ENCODE measurements around the gene TRAPPC3L.
"Not testable (repeated sequence)": the region's sequence is repeated elsewhere in the genome, so short reads cannot be mapped to it uniquely, and the experiment has no call there.

The TRAPPC3L gene

GRCh38 chr6:116513224-116513875 lies 32.1 kb downstream of the TRAPPC3L start:
- no peak for DNase-seq (ENCODE audit: low read depth)

GRCh38 chr6:116512734-116513133 lies 32.8 kb downstream of the TRAPPC3L start:
- no peak for DNase-seq (ENCODE audit: low read depth)

GRCh38 chr6:116512111-116512559 lies 33.3 kb downstream of the TRAPPC3L start:
- DNase-seq (ENCODE audit: low read depth) = no peak

- peak; percentile 88 for DNase-seq (ENCODE audit: low read depth)
Observed at GRCh38 chr6:116511424-116512110, 33.9 kb downstream of the TRAPPC3L start, which contains the start of gene CALHM5. Gene CALHM5 (plus strand): TSS chr6:116511639. CDS start chr6:116511697, 58 bp downstream.

GRCh38 chr6:116508527-116508926 lies 37.0 kb downstream of the TRAPPC3L start:
- no peak for DNase-seq (ENCODE audit: low read depth)

GRCh38 chr6:116507324-116507723 lies 38.2 kb downstream of the TRAPPC3L start:
- no peak for DNase-seq (ENCODE audit: low read depth)

- no peak for DNase-seq (ENCODE audit: low read depth)
Observed at GRCh38 chr6:116500969-116501433, 44.5 kb downstream of the TRAPPC3L start.

GRCh38 chr6:116497113-116497676 lies 48.3 kb downstream of the TRAPPC3L start:
- DNase-seq (ENCODE audit: low read depth) = no peak

- DNase-seq (ENCODE audit: low read depth) = not testable (repeated sequence)
Observed at GRCh38 chr6:116495161-116495560, 50.3 kb downstream of the TRAPPC3L start.

GRCh38 chr6:116492331-116493067 lies 53.0 kb downstream of the TRAPPC3L start:
- no peak for DNase-seq (ENCODE audit: low read depth)

- DNase-seq (ENCODE audit: low read depth) = no peak
Observed at GRCh38 chr6:116491610-116492330, 53.7 kb downstream of the TRAPPC3L start.

GRCh38 chr6:116485559-116486184 lies 59.8 kb downstream of the TRAPPC3L start:
- DNase-seq (ENCODE audit: low read depth) = no peak

- DNase-seq (ENCODE audit: low read depth) = no peak
Observed at GRCh38 chr6:116483616-116484015, 61.9 kb downstream of the TRAPPC3L start.

- no peak for DNase-seq (ENCODE audit: low read depth)
Observed at GRCh38 chr6:116482780-116483179, 62.7 kb downstream of the TRAPPC3L start.

GRCh38 chr6:116476002-116476678 lies 69.3 kb downstream of the TRAPPC3L start:
- peak; percentile 7 for DNase-seq (ENCODE audit: low read depth)

GRCh38 chr6:116475141-116475540 lies 70.3 kb downstream of the TRAPPC3L start:
- no peak for DNase-seq (ENCODE audit: low read depth)

- peak; percentile 13 for DNase-seq (ENCODE audit: low read depth)
Observed at GRCh38 chr6:116472706-116473105, 72.8 kb downstream of the TRAPPC3L start.

- DNase-seq (ENCODE audit: low read depth) = no peak
Observed at GRCh38 chr6:116471531-116471930, 74.0 kb downstream of the TRAPPC3L start.

- no peak for DNase-seq (ENCODE audit: low read depth)
Observed at GRCh38 chr6:116468293-116468692, 77.2 kb downstream of the TRAPPC3L start.

GRCh38 chr6:116467514-116467913 lies 78.0 kb downstream of the TRAPPC3L start:
- no peak for DNase-seq (ENCODE audit: low read depth)

- DNase-seq (ENCODE audit: low read depth) = no peak
Observed at GRCh38 chr6:116467096-116467495, 78.4 kb downstream of the TRAPPC3L start.

Measured in fibroblast of gingiva (primary cell).